Activated CD4-positive, alpha-beta T cell treated with anti-CD3 and anti-CD28 coated beads, Interleukin-2, amount 50 U/mL, for 1 hour (primary cell): Measurements from ENCODE around the gene CYFIP2.

Source experiments
- DNase-seq: peaks from one replicate; pipeline ENCODE4 v3.0.0-alpha.2; 2020

CYFIP2 gene

GRCh38 chr5:157328277-157328912, 62.5 kb downstream of the CYFIP2 start:
- DNase-seq, result peak; percentile 43

DNA sequence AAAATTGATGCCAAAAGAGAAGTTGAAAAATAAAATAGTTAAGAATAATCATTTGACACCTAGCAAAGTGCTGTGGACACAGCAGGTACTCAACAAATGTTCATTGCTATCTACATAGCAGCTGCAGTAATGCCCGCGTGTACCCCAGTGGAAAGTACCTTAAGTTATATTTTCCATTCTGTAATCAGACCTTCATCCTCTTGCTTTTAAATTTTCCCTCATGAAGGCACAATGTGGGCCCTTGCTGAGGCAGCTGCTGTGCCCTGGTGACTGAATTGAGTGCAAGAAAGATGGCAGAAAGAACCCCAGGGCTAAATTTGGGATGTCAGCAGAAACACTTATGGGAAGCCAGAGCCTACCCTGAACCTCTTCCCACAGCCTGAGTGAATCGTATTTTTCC, 65.9 kb downstream of the CYFIP2 start:
- DNase-seq, result no peak

- no peak for DNase-seq
These were observed 69.9 kb downstream of the CYFIP2 start for GRCh38 chr5:157335534-157336422.

GRCh38 chr5:157336423-157336744, 70.5 kb downstream of the CYFIP2 start:
- no peak for DNase-seq

GRCh38 chr5:157339409-157339808, 73.5 kb downstream of the CYFIP2 start:
- no peak for DNase-seq

GRCh38 chr5:157342822-157343402, 77.0 kb downstream of the CYFIP2 start:
- DNase-seq, result peak; percentile 31

- no peak for DNase-seq
These were observed 78.2 kb downstream of the CYFIP2 start for GRCh38 chr5:157343842-157344790.

GRCh38 chr5:157345067-157345466, 79.1 kb downstream of the CYFIP2 start:
- no peak for DNase-seq

- no peak for DNase-seq
These were observed 79.6 kb downstream of the CYFIP2 start for GRCh38 chr5:157345485-157345884.

GRCh38 chr5:157347301-157348048, 81.6 kb downstream of the CYFIP2 start:
- no peak for DNase-seq

GRCh38 chr5:157348049-157348400, 82.1 kb downstream of the CYFIP2 start:
- DNase-seq, result no peak

GRCh38 chr5:157350939-157351801, 85.2 kb downstream of the CYFIP2 start:
- DNase-seq, result no peak

DNA sequence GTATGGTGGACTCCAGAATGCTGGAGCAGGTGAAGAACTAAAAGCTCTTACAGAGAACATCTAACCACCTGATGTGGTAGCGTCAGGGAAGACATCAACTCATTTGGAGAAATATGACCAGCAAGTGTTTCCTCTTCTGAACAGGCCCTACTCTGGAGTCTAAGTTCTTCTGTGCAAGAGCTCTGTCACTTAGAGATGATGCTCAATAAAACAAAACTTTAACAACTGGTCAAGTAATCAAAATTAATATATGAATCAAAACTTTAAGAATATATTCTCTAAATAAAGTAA, 85.8 kb downstream of the CYFIP2 start:
- DNase-seq, result no peak

GRCh38 chr5:157352756-157353340, 86.9 kb downstream of the CYFIP2 start:
- DNase-seq, result no peak

GRCh38 chr5:157354800-157355199, 88.9 kb downstream of the CYFIP2 start:
- DNase-seq, result no peak

DNA sequence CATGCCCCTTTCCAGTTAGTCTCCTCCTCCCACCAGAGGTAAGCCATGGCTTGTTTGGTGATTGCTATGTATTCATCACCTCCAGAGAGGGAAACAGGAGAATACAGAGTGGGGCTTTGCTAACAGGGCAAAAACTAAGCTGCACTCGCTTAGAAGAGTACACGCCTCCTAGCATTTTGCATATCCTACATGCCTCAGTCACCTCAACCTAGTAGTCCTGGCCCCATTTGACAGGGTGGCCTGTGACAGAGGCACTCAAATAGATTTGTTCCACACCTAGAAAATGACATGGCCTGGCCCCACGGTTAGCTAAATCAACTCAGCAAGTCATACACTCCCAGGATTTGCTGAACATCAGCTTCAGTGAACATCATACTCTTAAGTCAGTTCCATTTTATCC, 90.7 kb downstream of the CYFIP2 start:
- no peak for DNase-seq

DNA sequence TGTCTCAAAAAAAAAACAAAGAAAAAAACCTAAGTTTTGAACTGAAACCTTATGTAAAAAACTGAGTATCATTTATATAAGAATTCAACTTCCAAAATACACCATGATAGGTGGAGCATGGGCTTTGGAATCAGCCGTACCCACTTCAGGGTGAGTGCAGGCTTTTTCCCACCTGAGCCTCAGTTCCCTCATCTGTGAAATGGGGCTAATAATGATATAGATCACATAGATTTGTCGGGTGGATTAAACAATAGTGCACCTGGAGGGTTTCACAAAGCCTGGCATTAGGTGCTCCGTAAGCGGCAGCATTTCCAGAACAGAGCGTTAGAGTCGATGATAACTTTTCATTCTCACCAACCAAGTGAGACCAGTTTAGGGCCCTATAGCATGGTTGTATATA, 91.9 kb downstream of the CYFIP2 start:
- no peak for DNase-seq

GRCh38 chr5:157358871-157359270, 92.9 kb downstream of the CYFIP2 start:
- DNase-seq, result no peak

GRCh38 chr5:157359356-157360055, 93.6 kb downstream of the CYFIP2 start:
- no peak for DNase-seq

- DNase-seq, result no peak
These were observed 96.1 kb downstream of the CYFIP2 start for GRCh38 chr5:157362012-157362411.

DNA sequence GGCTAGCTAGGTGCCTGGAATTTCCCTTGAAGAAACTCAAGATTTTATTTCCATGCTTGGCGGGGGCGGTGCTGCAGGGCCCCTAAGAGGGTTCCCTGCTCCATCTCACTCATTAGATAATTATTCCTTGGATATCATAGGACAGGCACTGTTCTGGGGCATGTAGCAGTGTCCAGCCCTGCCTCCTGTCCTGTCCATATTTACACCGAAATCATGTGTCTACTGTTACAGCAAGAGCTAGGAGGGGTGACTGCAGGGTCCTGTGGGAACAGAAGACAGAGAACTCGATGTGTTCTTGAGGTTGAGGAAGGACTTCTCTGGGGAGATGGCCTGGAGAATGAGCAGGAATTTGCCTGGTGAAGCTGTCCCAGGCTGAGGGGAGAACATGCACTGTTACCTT, 96.6 kb downstream of the CYFIP2 start:
- DNase-seq, result no peak
